Testis (tissue), 2 donors: ENCODE data around the gene RNF11.

Experiments
- POLR2A ChIP-seq: fragments of 450-650 bp; IDR thresholded peaks from one replicate; pipeline ENCODE4 v1.6.1; 2017; ENCODE audit warnings: antibody characterized with exemption, mild to moderate bottlenecking, moderate library complexity
- TF ChIP-seq, protein P1 (sequence below), 3 experiments: fragments of 450-650 bp in 2 of 3; fragments of 200-600 bp in 1 of 3; sonication (generic) in 1 of 3; IDR thresholded peaks; one replicate each; pipeline ENCODE4 v1.5.1; 2016 to 2019; ENCODE audit warnings: antibody characterized with exemption in 3 of 3, mild to moderate bottlenecking in 2 of 3, moderate library complexity in 1 of 3

DNA sequence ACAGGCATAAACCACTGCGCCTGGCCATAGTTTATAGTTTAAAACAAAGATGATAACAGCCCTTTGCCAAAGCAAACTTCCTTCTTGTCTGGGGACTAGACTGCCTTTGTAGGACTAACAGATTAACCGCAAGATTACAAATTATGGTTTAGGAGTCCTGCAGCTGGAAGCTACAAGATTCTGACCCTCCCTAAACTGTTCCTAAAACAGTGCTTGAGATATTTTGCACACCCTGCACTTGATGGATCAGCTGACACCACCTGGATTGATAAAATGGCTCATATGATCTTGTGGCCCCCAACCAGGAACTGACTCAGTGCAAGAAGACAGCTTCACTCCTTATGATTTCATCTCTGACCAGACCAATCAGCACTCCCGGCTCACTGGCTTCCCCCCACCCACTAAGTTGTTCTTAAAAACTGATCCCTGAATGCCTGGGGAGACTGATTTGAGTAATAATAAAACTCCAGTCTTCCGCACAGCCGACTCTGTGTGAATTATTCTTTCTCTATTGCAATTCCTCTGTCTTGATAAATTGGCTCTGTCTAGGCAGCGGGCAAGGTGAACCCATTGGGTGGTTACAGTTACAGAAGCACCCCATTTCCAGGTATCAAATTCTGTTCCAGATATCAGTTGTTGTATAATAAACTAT is 13.8 kb upstream of the RNF11 start:
- TF ChIP-seq, protein P1, sequence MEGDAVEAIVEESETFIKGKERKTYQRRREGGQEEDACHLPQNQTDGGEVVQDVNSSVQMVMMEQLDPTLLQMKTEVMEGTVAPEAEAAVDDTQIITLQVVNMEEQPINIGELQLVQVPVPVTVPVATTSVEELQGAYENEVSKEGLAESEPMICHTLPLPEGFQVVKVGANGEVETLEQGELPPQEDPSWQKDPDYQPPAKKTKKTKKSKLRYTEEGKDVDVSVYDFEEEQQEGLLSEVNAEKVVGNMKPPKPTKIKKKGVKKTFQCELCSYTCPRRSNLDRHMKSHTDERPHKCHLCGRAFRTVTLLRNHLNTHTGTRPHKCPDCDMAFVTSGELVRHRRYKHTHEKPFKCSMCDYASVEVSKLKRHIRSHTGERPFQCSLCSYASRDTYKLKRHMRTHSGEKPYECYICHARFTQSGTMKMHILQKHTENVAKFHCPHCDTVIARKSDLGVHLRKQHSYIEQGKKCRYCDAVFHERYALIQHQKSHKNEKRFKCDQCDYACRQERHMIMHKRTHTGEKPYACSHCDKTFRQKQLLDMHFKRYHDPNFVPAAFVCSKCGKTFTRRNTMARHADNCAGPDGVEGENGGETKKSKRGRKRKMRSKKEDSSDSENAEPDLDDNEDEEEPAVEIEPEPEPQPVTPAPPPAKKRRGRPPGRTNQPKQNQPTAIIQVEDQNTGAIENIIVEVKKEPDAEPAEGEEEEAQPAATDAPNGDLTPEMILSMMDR (IDR thresholded peaks at IDR 0.05) = no peak
- TF ChIP-seq POLR2A = no peak
